Activated CD8-positive, alpha-beta T cell treated with anti-CD3 and anti-CD28 coated beads for 36 hours (primary cell): ENCODE measurements around the gene EML1. TPM values are rescaled to one million over a fixed set of nuclear protein-coding genes. Genes with fewer than 3 reads are reported as not detected.
A peak's percentile ranks its signal among the peaks of the same experiment; 100 is the strongest.

Source experiments
- ATAC-seq: fragments of 200-7000 bp; cut with Tn5 transposase; one replicate; pipeline ENCODE4 v1.10.0; 2021; ENCODE audit warnings: mild to moderate bottlenecking, moderate library complexity
- CTCF ChIA-PET: fragments of 350-600 bp; sonication (Branson Sonifier 250); formaldehyde crosslinking; loops from one replicate; lab custom pipeline; 2021; ENCODE audit warnings: antibody characterized with exemption; lab: Charles Lee
- POLR2A ChIA-PET: fragments of 350-600 bp; sonication (Branson Sonifier 250); formaldehyde crosslinking; loops from one replicate; lab custom pipeline; 2021; ENCODE audit warnings: antibody characterized with exemption; lab: Charles Lee
- DNase-seq: peaks from one replicate; pipeline ENCODE4 v3.0.0-alpha.2; 2020
- H3K27ac Mint-ChIP-seq: one replicate; pipeline ENCODE4 v1.8.0; 2021; ENCODE audit warnings: mild to moderate bottlenecking, mixed read lengths
- H3K27me3 Mint-ChIP-seq: one replicate; pipeline ENCODE4 v1.8.0; 2021; ENCODE audit warnings: mixed read lengths
- H3K36me3 Mint-ChIP-seq: one replicate; pipeline ENCODE4 v1.8.0; 2021; ENCODE audit warnings: low read depth, mixed read lengths
- H3K4me1 Mint-ChIP-seq: one replicate; pipeline ENCODE4 v1.8.0; 2021; ENCODE audit warnings: low read depth, mixed read lengths
- H3K4me3 Mint-ChIP-seq: one replicate; pipeline ENCODE4 v1.8.0; 2021; ENCODE audit warnings: mild to moderate bottlenecking, moderate library complexity, mixed read lengths
- H3K9me3 Mint-ChIP-seq: one replicate; pipeline ENCODE4 v1.8.0; 2021; ENCODE audit warnings: mixed read lengths
- intact Hi-C: fragments of 100-400 bp; cut with micrococcal nuclease; formaldehyde crosslinking; loops from one replicate; pipeline ENCODE4 v1.10.0; 2022
- total RNA-seq, 2 experiments: library from RNA; stranded (reverse); gene quantifications; one replicate each; pipeline ENCODE4 v1.2.3, GENCODE V29; 2021
- TF ChIP-seq, protein P1 (sequence below): fragments of 200-600 bp; IDR thresholded peaks from one replicate; pipeline ENCODE4 v1.8.0; 2022; ENCODE audit warnings: antibody characterized with exemption, mild to moderate bottlenecking

The EML1 gene
- total RNA-seq, 2 experiments from 2014 or later: 0.56 to 0.70 TPM

DNA sequence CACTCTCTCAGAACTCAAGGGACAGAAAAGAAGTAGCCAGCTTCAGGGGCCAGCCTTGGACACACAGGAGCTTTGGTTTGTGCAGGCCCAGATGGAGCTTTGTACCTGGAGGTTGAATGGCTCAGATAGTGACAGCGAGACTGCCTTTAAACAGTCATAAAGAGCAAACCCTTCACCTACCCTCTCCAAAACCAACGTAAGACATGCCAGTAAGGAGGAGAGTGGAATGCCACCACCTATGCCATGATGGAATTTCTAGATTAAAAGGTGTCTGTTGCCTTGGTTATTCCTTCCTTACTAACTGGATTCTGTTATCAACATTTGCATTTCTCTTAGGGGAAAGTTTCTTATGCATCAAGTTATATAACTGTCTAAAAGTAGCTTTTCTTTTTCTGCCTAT is 98.1 kb downstream of the EML1 start:
- TF ChIP-seq, protein P1, sequence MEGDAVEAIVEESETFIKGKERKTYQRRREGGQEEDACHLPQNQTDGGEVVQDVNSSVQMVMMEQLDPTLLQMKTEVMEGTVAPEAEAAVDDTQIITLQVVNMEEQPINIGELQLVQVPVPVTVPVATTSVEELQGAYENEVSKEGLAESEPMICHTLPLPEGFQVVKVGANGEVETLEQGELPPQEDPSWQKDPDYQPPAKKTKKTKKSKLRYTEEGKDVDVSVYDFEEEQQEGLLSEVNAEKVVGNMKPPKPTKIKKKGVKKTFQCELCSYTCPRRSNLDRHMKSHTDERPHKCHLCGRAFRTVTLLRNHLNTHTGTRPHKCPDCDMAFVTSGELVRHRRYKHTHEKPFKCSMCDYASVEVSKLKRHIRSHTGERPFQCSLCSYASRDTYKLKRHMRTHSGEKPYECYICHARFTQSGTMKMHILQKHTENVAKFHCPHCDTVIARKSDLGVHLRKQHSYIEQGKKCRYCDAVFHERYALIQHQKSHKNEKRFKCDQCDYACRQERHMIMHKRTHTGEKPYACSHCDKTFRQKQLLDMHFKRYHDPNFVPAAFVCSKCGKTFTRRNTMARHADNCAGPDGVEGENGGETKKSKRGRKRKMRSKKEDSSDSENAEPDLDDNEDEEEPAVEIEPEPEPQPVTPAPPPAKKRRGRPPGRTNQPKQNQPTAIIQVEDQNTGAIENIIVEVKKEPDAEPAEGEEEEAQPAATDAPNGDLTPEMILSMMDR: no peak
- ChIA-PET CTCF (interaction anchor here (1.8 to 2.0 kb wide), 2 partner anchors 8 to 161 kb away, joined by 7 read pairs; no protein-coding TSS in a partner anchor), POLR2A (interaction anchor here (0.7 kb wide), 1 partner anchor 79 kb away, joined by 4 read pairs; no protein-coding TSS in a partner anchor)
- no peak for DNase-seq
- Mint-ChIP-seq H3K36me3 (no peaks in the 10 kb centered on the region), H3K4me1 (no peaks in the 10 kb centered on the region), H3K4me3 (no peak overlapping the region), H3K9me3 (no peaks in the 10 kb centered on the region), H3K27me3 (peaks cover 2% of the 10 kb centered on the region), H3K27ac (no peak overlapping the region)
- intact Hi-C loops: no loop called here
- no peak for ATAC-seq

DNA sequence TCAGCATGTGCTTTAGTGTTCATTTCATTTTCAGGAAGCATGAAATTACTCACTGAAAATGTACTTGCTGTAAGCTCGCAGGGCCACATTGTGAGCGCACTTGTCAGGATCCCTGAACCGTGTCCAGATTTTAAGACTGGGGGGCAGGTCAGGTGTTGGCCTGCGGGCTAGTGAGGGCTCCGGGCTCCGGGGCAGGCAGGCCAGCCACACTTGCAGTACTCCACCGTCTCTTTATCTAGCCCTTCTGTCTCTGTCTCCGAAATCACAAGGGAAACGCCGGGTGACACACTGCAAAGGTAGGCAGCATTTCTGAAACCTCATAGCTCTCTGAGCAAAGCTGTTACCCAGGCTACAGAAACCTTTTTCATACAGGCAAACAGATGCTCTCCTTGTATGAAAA is 98.7 kb downstream of the EML1 start:
- ATAC-seq: no peak
- ChIA-PET CTCF (interaction anchor here (1.2 to 1.8 kb wide), 2 partner anchors 55 to 162 kb away, joined by 5 to 7 read pairs; no protein-coding TSS in a partner anchor), POLR2A (no interaction called here)

DNA sequence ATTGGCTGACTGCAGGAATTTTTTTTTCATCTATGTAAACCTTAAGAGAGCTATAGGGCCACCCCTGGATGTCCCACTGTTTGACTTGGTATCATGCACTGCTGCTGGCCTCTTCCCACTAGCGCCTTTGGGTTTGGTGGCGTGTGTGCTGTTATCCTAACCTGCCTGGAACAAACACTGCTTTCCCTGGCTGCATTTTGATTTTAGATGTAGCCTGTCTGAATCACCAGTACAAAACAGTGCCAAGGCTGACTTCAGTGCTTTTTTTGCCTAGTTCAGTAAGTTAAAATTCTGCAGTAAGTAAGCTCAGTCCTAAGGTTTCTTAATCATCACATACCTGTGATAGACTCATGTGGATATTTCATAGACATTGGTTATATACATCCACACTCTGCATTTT is 99.2 kb downstream of the EML1 start:
- H3K27ac Mint-ChIP-seq: no peak overlapping the region
- no peak for DNase-seq
- no peaks in the 10 kb centered on the region for H3K27me3 Mint-ChIP-seq
- ChIA-PET POLR2A (no interaction called here), CTCF (interaction anchor here (1.2 to 1.8 kb wide), 2 partner anchors 54 to 163 kb away, joined by 5 to 7 read pairs; no protein-coding TSS in a partner anchor)
- H3K36me3 Mint-ChIP-seq: no peaks in the 10 kb centered on the region
- no peaks in the 10 kb centered on the region for H3K9me3 Mint-ChIP-seq
- intact Hi-C loops: no loop called here
- TF ChIP-seq, protein P1: no peak
- ATAC-seq: no peak
- H3K4me3 Mint-ChIP-seq: no peak overlapping the region
- H3K4me1 Mint-ChIP-seq: no peaks in the 10 kb centered on the region

More for the DNA sequence above, 98.7 kb downstream of the EML1 start:
- no peak for DNase-seq
- no peaks in the 10 kb centered on the region for H3K27me3 Mint-ChIP-seq
- no peak overlapping the region for H3K4me3 Mint-ChIP-seq
- intact Hi-C loops: no loop called here
- H3K36me3 Mint-ChIP-seq: no peaks in the 10 kb centered on the region
- TF ChIP-seq, protein P1: no peak
- no peaks in the 10 kb centered on the region for H3K9me3 Mint-ChIP-seq
- no peak overlapping the region for H3K27ac Mint-ChIP-seq
- no peaks in the 10 kb centered on the region for H3K4me1 Mint-ChIP-seq

DNA sequence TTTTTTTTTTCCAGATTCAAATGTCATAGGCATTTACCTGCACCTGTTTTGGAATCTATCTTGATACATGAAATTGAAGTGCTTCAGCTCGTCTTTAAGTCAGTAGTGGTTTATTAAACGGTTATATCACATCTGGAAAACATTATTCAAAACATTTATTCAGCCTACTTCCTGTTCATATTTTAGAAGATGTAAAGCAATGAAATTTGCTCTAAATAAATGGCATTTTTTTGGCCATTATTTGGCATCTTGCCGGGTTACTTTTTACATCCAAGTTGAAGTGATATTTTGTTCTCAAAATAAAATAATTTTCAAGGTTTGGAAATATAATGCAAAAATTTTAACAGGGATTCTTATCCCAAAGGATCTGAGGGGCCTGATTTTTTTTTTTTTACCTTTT is 103.1 kb downstream of the EML1 start:
- no peak overlapping the region for H3K4me3 Mint-ChIP-seq
- CTCF ChIA-PET: interaction anchor here (1.2 to 2.4 kb wide), 2 partner anchors 10 to 59 kb away, joined by 3 to 12 read pairs; no protein-coding TSS in a partner anchor
- H3K4me1 Mint-ChIP-seq: no peaks in the 10 kb centered on the region
- ATAC-seq (no peak), DNase-seq (no peak)
- TF ChIP-seq, protein P1: no peak
- POLR2A ChIA-PET: interaction anchor here (0.7 kb wide), 1 partner anchor 199 kb away, joined by 4 read pairs; no protein-coding TSS in a partner anchor
- intact Hi-C loops: no loop called here
- H3K27me3 Mint-ChIP-seq: no peaks in the 10 kb centered on the region
- no peaks in the 10 kb centered on the region for H3K9me3 Mint-ChIP-seq
- no peak overlapping the region for H3K27ac Mint-ChIP-seq
- no peaks in the 10 kb centered on the region for H3K36me3 Mint-ChIP-seq

DNA sequence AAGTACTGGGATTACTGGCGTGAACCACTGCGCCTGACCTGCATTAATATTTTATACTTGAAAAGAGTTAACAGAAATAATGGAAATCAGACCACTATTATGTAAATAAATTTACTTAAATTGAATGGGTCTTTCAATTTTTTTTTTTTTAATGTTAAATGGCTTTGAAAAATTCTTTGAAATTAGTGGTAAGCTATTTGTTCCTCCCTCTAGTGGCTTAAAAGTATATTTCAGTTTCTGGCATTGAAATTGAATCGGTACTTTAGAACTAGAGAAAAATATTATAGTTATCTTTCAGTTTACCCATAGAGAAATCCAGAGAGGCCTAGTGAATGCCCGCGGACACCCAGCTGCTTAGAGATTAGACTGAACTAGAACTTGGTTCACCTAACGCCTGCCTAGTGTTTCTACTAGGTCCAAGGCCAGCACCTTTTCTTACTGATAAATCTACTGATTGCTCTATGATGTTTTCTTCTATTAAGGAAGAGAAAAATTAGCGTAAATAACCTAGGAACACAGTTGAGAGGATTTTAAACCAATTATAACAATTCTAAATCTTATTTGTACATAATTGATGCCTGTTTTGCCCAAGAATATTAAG is 106.5 kb downstream of the EML1 start:
- no peak for ATAC-seq
- Mint-ChIP-seq H3K36me3 (no peaks in the 10 kb centered on the region), H3K4me1 (no peaks in the 10 kb centered on the region), H3K9me3 (peaks cover 4% of the 10 kb centered on the region), H3K27ac (no peak overlapping the region), H3K4me3 (no peak overlapping the region), H3K27me3 (peaks cover 1% of the 10 kb centered on the region)
- intact Hi-C loops: no loop called here
- TF ChIP-seq, protein P1: peak; percentile 46
- CTCF ChIA-PET: interaction anchor here (0.7 to 2.6 kb wide), 17 partner anchors 9 to 183 kb away, joined by 3 to 22 read pairs (median 5); no protein-coding TSS in a partner anchor
- POLR2A ChIA-PET: no interaction called here
- no peak for DNase-seq
